ENCODE data around the gene NCF4.
A peak's percentile ranks its signal among the peaks of the same experiment; 100 is the strongest.

Gene NCF4

DNA sequence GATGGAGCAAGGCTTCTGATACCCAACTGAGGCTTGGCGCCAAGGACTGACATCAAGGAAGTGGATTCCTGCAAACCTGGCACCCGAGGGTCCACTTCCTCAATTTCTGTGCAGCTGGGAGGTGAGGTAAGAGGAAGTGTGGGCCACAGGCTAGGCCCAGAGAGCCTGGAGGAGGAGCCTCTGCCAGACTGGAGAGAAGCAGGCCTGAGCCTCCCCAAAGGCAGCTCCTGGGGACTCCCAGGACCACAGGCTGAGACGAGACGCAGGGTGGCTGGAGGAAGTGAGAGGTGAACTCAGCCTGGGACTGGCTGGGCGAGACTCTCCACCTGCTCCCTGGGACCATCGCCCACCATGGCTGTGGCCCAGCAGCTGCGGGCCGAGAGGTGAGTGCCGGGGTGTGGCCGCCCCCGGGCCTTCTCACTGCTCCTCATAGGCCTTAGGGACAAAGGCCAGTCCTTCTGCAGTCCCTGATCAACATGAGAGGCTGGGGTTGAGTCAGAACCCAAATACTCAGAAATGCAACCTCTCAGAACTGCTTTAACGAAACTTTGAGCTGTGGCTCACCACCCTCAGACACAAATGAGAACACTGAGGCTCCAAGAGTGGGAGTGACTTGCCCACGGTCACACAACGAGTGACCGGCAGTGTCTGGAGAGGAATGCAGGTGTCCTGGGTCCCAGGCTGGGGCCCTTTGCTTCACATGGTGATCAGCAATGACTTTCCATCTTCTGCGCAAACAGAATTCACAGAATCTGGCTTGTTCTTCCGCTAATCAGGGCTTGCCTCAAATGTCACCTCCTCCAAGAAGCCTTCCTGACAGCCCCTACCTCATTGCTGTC lies at the start of gene NCF4:
Gene NCF4 (plus strand): TSS at position 186 of the 839 bp plus-strand sequence. CDS start 166 bp downstream, at position 352.
- peak; percentile 9 for DNase-seq (ENCODE audit: low read depth)

DNA sequence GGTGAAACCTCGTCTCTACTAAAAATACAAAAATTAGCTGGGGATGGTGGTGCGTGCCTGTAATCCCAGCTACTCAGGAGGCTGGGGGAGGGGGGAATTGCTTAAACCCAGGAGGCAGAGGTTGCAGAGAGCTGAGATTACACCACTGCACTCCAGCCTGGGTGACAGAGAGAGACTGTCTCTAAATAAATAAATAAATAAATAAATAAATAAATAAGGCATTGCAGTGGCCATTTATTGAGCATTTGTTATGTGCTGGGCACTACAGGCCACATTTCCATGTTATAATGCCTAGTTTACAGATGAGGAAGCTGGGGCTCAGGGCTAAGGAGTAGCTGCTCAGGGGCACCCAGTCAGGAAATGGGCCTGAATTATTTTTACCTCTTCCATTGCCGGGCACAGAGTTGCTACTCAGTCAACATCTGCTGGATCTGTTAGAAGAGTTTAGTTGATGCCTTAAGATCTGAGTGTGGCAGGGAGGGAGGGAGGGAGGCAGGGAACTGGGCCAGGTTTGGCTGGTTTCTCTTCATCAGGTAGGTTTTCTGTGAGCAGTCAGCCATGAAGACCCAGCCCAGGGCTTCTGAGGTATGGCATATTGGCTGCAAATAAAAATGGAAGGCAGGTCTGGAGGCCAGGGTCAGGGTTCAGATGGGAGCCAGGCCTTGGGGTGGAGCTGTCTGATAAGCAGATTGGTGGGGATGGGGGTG lies 49.6 kb upstream of the NCF4 start:
- no peak for DNase-seq (ENCODE audit: low read depth)

DNA sequence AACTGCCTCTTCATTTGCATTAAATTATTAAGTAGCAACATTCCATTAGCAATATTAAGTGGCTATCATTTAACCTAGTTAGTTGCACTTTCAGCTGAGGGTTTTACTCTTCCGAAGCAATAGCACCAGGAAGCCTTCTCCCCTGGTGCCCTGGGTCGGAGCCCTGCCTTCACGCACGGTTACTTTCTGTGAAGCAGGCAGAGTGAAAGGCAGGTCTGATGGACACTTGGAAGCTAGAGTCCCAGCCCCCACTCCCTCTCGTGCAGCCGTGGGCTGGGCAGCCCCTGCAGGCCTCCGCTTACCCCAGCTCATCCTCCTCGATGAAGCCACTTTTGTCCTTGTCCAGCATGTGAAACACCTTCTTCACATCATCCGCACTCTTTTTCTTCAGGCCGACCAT lies 46.0 kb upstream of the NCF4 start:
- DNase-seq (ENCODE audit: low read depth), result no peak

DNA sequence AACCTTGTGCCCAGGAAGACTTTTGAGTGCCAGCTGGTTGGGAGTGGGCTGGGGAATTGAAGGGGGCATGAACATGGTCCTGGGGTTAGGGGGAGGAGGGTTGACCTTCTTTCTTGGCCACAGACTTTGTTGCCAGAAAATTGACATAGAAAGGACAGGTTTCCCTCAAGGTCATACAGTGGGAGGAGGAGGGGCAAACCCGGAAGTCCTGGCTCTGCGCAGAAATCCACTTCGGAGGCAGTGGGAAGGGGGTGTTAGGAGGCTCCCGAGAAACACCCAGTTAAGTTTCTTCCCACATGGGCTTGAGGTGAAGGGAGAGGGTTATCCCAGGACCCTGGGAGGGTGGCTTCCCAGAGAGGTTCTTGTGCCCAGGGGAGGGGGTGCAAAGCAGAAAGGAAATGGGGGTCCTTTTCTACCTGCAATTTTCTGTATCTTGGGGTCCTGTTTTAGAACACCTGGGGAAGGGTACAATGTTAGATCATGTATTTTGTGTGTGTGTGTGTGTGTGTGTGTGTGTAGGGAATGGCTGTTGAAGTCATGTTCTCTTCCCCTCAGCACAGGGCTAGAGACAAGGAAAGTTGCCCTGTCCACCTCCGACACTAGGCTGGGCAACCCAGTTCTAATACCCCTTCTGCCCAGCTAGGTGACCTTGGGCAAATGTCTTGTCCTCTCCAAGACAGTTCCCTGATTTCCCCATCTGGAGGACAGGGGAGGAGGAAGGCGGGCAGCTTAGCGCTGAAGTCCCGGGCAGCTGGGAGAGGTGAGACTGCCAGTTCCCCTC lies 45.1 kb upstream of the NCF4 start:
- no peak for DNase-seq (ENCODE audit: low read depth)

DNA sequence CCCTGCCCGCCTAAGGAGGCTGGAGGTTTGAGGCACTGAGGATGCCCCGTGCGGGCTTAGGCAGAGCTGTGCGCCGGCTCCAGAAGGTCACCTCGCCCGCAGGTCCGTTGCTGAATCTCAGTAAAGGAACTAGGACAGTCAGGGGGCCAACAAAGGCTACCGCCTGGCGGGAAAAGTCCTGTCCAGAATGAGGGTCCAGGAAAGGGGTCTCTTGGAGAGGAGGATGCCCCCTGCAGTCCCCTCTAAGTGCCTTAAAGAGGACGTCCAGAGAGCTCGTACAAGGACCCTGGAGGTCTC lies 44.5 kb upstream of the NCF4 start:
- DNase-seq (ENCODE audit: low read depth), result no peak

DNA sequence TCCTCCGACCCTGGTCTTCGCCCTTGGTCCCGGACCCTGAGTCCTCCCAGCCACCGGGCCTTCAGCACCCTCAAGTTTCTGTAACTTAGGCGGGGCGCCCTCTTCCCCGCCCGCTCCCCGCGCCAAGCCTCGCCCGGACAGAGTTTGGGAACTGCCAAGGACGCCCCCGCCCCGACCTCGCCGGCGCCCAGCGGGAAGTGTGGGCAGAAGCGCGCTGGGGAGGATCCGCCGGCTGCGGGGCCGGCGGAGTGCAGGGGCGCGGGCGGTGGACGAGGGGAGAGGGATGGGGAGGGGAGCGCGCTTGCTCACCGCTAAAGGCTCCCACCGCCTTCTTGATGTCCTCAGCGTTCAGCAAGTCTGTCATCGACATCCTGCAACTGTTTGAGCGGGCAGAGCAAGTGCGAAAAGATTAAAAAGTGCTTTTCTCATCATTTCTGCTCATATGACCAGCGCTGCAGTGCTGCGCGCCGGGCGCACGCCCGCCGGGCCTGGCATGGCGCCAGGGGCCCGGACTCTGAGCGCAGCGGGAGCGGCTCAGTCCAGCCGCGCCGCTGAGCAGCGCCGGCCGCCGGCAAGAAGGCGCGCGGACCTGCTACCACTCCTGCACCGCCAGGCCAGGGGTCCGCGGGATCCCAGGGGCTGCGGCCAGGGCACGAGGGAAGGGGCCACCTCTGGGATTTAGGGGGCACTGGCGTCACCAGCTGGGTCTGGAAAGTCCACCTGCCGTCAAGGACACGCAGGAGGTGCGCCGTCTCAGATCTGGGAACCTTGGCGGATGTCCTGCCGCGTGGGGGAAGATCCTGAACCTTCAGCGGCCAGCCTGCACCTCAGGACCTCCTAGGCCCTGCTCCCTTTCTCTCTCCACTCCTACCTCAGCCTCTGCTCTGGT lies 43.9 kb upstream of the NCF4 start, which contains the start of gene PVALB:
Gene PVALB (minus strand): TSS at position 400 of the 889 bp plus-strand sequence. CDS start 30 bp downstream, at position 370.
- no peak for DNase-seq (ENCODE audit: low read depth)

DNA sequence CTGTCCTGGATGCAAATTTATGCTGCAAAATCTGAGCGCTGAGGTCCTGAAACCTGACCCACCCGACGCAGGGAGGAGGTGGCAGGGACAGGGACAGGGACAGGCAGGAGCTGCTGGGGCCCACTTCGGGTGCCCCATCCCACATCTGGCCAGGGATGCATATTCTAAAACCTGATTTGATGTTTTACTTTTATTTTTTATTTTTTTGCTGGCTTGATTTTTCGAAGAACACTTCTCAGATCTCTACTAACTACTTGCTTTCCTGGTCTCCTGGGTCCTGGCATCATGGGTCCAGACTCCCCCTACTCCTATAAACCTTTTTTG lies 43.3 kb upstream of the NCF4 start:
- DNase-seq (ENCODE audit: low read depth), result no peak

DNA sequence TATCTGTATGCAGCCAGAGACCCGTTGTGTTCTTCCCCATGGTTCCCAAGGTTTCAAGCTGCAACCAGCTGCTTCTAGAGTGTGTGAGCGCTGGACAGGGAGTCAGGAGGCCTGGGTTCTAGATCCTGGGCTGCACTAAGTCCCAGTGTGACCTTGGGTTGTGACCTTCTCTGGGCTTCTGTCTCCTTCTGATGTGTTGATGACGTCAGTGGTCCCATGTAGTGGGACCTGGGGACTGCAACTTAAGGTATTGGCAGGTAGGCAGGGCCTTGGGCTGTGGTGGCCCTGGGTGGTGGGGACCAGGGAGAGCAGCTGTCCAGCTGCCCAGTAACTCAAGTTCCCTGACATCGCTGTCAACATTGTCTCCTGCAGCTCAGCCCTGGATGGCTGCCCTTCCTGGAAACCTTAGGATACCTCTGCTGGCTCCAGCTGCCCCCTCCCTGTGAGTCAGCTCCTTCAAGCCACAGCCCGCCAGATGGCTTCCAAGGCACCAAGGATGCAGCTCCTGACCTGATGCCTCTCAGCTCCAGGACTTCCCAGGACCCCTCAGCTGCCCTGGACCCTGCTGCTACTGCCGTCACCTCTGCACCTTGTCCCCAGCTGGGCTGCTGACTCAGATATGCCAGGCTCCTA lies 42.7 kb upstream of the NCF4 start:
- DNase-seq (ENCODE audit: low read depth), result no peak

DNA sequence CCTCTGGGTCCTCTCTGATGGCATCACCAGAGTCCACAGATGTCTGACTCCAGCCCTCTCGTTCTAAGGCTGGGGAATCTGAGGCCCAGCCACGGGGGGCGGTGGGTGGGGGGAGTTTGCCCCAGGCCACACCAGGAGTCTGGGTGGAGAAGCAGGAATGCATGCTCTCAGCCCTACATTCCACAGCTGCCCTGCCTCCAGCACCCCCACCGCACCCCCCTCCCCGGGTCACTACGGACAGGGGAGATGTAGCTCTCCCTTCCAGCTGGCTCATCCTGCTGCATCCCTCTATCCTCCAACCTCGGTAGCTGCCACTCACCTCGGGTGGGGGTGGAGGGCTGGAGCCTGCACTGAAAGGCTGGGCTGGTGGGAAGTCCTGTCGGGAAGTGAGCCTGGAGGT lies 41.7 kb upstream of the NCF4 start:
- DNase-seq (ENCODE audit: low read depth), result no peak

DNA sequence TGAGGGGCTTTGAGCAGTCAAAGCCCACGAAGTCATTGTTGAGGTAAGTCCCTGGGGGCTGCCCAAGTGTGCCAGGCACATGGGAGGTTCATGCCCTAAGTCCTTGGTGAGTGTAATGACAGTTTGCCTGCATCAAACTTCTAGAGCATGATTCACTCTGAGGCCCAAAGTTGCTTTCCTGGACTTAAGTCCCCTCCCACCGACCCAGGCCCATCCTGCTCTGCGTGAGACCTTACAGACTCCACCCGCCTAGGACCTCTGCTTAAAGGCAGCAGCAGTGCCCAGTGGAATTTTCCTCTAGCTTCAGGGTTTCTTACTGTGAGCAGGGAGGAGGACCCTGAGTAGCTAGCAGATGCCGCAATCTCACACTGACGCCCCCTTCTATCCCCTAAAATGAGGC lies 38.2 kb upstream of the NCF4 start:
- no peak for DNase-seq (ENCODE audit: low read depth)

DNA sequence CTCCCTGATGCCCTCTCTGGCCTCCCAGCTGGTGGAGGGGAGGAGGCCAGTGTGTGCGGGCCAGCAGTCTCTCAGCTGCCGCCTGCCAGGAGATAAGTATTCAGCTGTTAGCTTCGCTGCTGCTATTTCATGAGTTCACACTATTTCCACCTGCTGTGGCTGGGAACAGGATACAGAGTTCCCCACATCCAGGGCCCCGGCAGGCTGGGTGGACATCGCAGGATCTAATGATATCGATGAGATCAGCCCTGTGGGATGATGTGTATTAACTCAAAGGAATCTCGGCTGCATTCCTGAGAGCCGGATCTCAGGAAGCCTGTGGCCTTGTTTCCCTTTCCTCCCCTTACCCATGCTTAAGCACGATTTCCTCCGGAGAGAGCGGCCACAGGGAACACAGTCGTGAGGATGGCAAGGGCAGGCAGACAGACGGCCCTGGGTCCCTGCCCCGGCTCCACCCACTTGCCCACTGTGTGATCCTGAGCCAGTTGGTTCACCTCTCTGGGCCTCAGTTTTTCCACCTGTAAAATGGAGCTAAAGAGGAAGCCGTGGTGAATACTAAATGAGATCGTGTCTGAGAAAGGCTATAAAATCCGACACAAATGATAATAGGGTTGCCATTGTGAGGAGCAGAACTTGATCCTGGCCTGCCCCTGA lies 37.5 kb upstream of the NCF4 start:
- DNase-seq (ENCODE audit: low read depth), result no peak

DNA sequence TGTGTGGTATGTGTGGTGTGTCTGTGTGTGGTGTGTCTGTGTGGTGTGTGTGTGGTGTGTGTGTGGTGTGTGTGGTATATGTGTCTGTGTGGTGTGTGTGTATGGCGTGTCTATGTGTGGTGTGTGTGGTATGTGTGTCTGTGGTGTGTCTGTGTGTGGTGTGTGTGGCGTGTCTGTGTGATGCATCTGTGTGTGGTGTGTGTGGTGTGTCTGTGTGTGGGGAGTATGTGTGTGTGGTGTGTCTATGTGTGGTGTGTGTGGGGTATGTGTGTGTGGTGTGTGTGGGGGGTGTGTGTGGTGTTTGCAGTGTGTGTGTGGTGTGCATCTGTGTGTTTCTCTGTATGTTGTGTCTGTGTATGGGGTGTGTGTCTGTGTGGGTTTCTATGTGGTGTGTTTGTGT lies 36.2 kb upstream of the NCF4 start:
- no peak for DNase-seq (ENCODE audit: low read depth)

DNA sequence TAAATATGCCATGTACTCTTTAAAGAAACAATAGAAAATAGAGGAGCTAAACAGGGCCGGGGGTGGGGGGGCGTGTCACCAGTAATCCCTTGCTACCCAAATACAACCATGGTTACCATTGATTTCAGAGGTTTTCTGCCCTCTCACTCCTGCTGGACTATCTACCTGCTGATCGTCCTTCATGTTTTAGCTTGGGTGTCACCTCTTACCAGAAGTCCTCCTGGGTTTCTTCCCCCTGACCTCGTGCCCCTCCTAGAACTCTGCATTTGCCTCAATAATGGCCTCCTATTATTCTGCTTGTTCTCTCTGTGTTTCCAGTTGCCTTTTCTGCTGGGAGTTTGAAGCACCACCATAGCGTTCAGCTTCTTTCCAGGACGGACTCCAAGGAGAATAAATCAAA lies 34.5 kb upstream of the NCF4 start:
- no peak for DNase-seq (ENCODE audit: low read depth)

DNA sequence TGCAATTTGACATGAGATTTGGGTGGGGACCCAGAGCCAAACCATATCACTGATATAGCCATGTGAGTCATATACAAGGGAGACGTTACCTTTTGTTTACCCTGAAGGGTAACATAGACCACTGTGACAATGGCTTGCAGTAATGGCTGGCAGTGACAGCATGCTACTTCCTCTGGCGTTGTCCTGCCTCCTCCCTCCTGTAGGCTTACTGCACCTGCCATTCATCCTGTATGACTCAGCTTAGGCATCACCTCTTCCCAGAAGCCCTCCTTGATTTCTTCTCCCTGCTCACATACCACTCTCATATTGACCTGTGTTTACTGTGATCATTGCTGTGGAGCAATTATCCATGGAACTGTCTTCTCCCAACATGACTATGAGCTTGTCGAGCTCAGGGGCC lies 32.0 kb upstream of the NCF4 start:
- no peak for DNase-seq (ENCODE audit: low read depth)

DNA sequence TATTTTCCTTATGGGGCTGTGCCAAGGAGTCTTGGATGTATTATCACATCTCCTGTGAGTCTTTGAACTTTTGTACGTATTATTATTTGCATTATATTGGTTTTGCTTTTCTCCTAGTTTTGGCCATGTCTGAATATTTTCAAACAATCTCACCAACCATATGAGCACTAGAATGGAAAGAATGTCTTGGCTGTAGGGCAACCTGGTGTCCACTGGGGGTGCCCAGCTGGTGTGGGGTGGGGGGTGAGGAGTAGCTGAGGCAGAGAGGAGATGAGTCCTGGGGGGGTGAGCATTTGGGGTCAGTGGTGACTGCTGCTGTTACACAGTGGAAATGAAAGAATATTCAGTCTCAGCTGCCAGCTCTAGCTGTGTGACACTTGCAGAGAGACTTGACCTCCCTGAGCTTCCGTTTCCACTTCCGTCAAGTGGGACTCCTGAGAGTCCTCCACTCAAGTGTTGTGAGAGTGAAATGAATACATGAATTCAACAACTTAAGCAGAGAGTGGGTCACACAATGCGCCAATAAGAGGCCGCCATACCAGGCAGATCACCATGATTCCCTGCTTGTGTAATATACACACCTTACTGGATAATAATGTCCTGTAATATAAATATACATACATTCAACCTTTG lies 31.3 kb upstream of the NCF4 start:
- no peak for DNase-seq (ENCODE audit: low read depth)

DNA sequence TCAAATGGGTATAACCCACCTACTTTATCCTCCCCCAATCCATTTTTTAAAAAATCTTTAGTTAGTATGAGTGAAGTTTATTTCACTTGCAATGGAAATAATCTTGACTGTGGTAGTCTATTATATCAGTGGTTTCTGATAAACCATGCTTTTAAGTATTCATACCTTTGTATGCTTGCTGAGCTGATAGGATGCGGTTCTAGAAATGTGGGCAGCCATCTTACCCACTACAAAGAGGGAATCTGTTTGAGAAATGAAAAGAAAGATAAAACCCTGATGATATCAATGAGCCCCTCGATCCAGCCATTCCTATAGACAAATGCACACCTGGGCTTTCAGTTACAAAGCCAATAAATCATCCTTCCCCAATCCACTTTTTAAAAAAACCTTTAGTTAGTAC lies 30.2 kb upstream of the NCF4 start:
- DNase-seq (ENCODE audit: low read depth), result no peak

DNA sequence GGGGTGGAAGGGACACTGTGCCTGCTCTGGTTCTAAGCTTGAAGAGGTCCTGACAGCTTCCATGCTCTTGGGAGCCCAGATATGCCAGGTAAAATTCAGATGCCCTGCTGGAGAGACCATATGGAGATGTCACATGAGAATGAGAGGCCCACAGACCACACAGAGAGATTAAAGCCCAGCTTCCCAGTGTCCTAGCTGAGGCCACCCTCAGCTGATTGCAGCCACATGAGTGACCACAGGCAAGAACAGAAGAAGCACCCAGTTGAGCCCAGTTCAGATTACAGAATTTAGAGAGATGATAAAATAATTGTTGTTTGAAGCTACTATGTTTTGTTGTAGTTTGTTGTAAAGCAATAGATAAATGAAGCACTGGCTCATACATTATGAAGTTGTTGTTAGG lies 29.6 kb upstream of the NCF4 start:
- no peak for DNase-seq (ENCODE audit: low read depth)

DNA sequence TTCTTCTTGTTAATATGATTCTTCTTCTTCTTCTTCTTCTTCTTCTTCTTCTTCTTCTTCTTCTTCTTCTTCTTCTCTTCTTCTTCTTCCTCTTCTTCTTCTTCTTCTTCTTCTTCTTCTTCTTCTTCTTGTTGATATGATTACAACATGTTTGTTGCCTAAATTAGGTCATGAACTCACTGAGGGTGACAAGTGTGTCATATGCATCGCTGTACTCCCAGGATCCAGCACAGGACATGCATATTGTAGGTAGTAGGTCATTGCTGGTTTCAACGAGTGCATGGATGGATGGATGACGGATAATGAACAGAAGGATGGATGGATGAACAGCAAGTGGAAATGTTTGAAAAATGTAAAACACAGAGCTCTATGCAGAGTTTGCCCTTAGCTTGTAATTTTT lies 29.1 kb upstream of the NCF4 start:
- no peak for DNase-seq (ENCODE audit: low read depth)

DNA sequence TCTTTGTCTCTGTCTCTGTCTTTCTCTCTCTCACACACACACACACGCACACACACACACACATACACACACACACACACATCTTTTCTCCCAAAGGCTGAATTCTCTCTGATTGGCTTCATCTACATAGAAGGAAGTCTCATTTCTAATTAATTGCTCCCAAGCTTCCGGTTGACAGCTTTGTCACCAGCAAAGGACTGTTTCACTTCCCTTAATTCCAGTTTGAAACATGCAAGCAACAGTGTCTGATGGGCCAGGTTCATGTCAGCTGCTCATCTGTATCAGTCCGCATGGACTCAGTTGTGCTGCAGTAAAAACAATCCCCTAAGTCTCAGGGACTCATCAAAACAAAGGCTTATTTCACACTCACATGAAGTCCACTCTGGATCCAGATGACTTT lies 27.7 kb upstream of the NCF4 start:
- DNase-seq (ENCODE audit: low read depth), result no peak

DNA sequence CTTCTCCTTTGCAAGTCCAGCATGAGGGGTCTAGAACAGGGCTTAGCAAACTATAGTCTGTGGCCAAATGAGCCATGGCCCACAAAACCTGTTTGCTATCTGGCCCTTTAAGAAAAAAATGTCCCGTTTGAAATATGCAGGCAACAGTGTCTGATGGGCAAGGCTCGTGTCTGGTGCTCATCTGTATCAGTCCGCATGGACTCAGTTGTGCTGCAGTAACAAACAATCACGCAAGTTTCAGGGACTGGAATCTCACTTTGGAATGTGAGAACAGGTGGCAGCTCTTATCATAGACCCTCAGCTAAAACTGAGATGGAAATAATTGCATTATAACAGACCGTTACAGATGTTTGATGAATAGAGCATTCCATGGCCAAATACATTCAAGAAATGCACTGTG lies 24.9 kb upstream of the NCF4 start:
- no peak for DNase-seq (ENCODE audit: low read depth)

Data from stimulated activated CD8-positive, alpha-beta memory T cell treated with anti-CD3 and anti-CD28 coated beads, Interleukin-12 subunit alpha, Interleukin-12 subunit beta, amount 100 ng/mL, for 4 hours (primary cell).